Activated naive CD8-positive, alpha-beta T cell treated with anti-CD3 and anti-CD28 coated beads, Interleukin-2, amount 50 U/mL, for 16 hours (primary cell): ENCODE results near the gene CNPY1.

Source experiments
- DNase-seq: peaks from one replicate; pipeline ENCODE4 v3.0.0-alpha.2; 2020; ENCODE audit warnings: low read depth, low spot score

The CNPY1 gene

GRCh38 chr7:155513543-155514285, 32.6 kb downstream of the CNPY1 start:
- DNase-seq = no peak

GRCh38 chr7:155512246-155512887, 34.0 kb downstream of the CNPY1 start:
- DNase-seq = no peak

- DNase-seq = no peak
These were observed 34.7 kb downstream of the CNPY1 start for GRCh38 chr7:155511702-155511996.

GRCh38 chr7:155510975-155511701, 35.2 kb downstream of the CNPY1 start:
- DNase-seq = no peak

GRCh38 chr7:155509725-155510551, 36.4 kb downstream of the CNPY1 start:
- no peak for DNase-seq

GRCh38 chr7:155509359-155509724, 37.0 kb downstream of the CNPY1 start:
- no peak for DNase-seq

GRCh38 chr7:155508376-155509358, 37.7 kb downstream of the CNPY1 start:
- no peak for DNase-seq

- DNase-seq = no peak
These were observed 38.8 kb downstream of the CNPY1 start for GRCh38 chr7:155507576-155507975.

GRCh38 chr7:155506854-155507337, 39.5 kb downstream of the CNPY1 start:
- DNase-seq = no peak

GRCh38 chr7:155505422-155505793, 41.0 kb downstream of the CNPY1 start:
- no peak for DNase-seq

GRCh38 chr7:155497149-155497901, 49.0 kb downstream of the CNPY1 start:
- no peak for DNase-seq

GRCh38 chr7:155496267-155497005, 49.9 kb downstream of the CNPY1 start:
- DNase-seq = no peak

GRCh38 chr7:155495440-155496248, 50.7 kb downstream of the CNPY1 start:
- DNase-seq = no peak

GRCh38 chr7:155494551-155494950, 51.8 kb downstream of the CNPY1 start:
- no peak for DNase-seq

GRCh38 chr7:155493744-155494538, 52.4 kb downstream of the CNPY1 start:
- DNase-seq = no peak

GRCh38 chr7:155491812-155492211, 54.5 kb downstream of the CNPY1 start:
- DNase-seq = no peak
